CD8-positive, alpha-beta memory T cell (primary cell): Measurements from ENCODE around the gene DLG4. TPM values are rescaled to one million over a fixed set of nuclear protein-coding genes. Genes with fewer than 3 reads are reported as not detected.

Experiments used
- CTCF ChIA-PET: fragments of 350-600 bp; sonication (Branson Sonifier 250); formaldehyde crosslinking; loops from one replicate; lab custom pipeline; 2021; ENCODE audit warnings: antibody characterized with exemption; lab: Charles Lee
- POLR2A ChIA-PET: fragments of 350-600 bp; sonication (Branson Sonifier 250); formaldehyde crosslinking; loops from one replicate; lab custom pipeline; 2021; ENCODE audit warnings: antibody characterized with exemption; lab: Charles Lee
- DNase-seq, 5 donors: peaks; one replicate each; pipeline versions ENCODE4 v3.0.0 to v3.0.0-alpha.2; 2020 to 2022; ENCODE audit warnings: mixed read lengths in 1 of 5
- H3K27ac ChIP-seq: one replicate; pipeline ENCODE4 v1.7.0; 2013; ENCODE audit warnings: low read depth, mild to moderate bottlenecking, low read length, moderate library complexity
- H3K27me3 ChIP-seq: 2 replicates; pipeline ENCODE4 v1.7.0; 2013; ENCODE audit warnings: low read length, mild to moderate bottlenecking; ENCODE audit not compliant: insufficient read depth, poor library complexity, severe bottlenecking
- H3K36me3 ChIP-seq: 2 replicates; pipeline ENCODE4 v1.7.0; 2013; ENCODE audit warnings: mild to moderate bottlenecking, low read length, moderate library complexity; ENCODE audit not compliant: insufficient read depth
- H3K4me1 ChIP-seq: 2 replicates; pipeline ENCODE4 v1.7.0; 2013; ENCODE audit warnings: mild to moderate bottlenecking, low read length, moderate library complexity; ENCODE audit not compliant: insufficient read depth
- H3K4me3 ChIP-seq: 2 replicates; pipeline ENCODE4 v1.7.0; 2013; ENCODE audit warnings: mild to moderate bottlenecking, low read length
- H3K9me3 ChIP-seq: 2 replicates; pipeline ENCODE4 v1.7.0; 2013; ENCODE audit warnings: mild to moderate bottlenecking, low read length
- H3K27ac Mint-ChIP-seq, 8 donors: one replicate each; pipeline ENCODE4 v1.8.0; 2020 to 2021; ENCODE audit warnings: mixed read lengths in 8 of 8, mild to moderate bottlenecking in 6 of 8, inconsistent platforms in 3 of 8, moderate library complexity in 3 of 8
- H3K27me3 Mint-ChIP-seq, 2 donors: one replicate each; pipeline ENCODE4 v1.8.0; 2020 to 2021; ENCODE audit warnings: mixed read lengths in 2 of 2, mild to moderate bottlenecking in 1 of 2, moderate library complexity in 1 of 2
- H3K36me3 Mint-ChIP-seq, 3 donors: one replicate each; pipeline ENCODE4 v1.8.0; 2020 to 2021; ENCODE audit warnings: mixed read lengths in 3 of 3, inconsistent platforms in 1 of 3, mild to moderate bottlenecking in 1 of 3
- H3K4me1 Mint-ChIP-seq, 3 donors: one replicate each; pipeline ENCODE4 v1.8.0; 2020 to 2021; ENCODE audit warnings: mixed read lengths in 3 of 3, inconsistent platforms in 1 of 3, mild to moderate bottlenecking in 1 of 3
- H3K4me3 Mint-ChIP-seq, 7 donors: one replicate each; pipeline ENCODE4 v1.8.0; 2020 to 2021; ENCODE audit warnings: mixed read lengths in 7 of 7, mild to moderate bottlenecking in 6 of 7, moderate library complexity in 4 of 7, inconsistent platforms in 2 of 7
- H3K9me3 Mint-ChIP-seq, 5 donors: one replicate each; pipeline ENCODE4 v1.8.0; 2020 to 2022; ENCODE audit warnings: mixed read lengths in 5 of 5, mild to moderate bottlenecking in 3 of 5, moderate library complexity in 2 of 5, inconsistent platforms in 1 of 5
- polyA plus RNA-seq: library from polyadenylated mRNA; unstranded; fragments of 300-500 nt; fragmentation: Illumina TruSeq; gene quantifications from one replicate; pipeline ENCODE4 v1.2.3, GENCODE V29; 2021
- total RNA-seq, 2 experiments: library from RNA; stranded (reverse); gene quantifications; one replicate each; pipeline ENCODE4 v1.2.3, GENCODE V29; 2021

Gene DLG4
- total and polyA plus RNA-seq, 3 experiments from 2014 or later = 0.45 to 4.4 (median 3.5) TPM

DNA sequence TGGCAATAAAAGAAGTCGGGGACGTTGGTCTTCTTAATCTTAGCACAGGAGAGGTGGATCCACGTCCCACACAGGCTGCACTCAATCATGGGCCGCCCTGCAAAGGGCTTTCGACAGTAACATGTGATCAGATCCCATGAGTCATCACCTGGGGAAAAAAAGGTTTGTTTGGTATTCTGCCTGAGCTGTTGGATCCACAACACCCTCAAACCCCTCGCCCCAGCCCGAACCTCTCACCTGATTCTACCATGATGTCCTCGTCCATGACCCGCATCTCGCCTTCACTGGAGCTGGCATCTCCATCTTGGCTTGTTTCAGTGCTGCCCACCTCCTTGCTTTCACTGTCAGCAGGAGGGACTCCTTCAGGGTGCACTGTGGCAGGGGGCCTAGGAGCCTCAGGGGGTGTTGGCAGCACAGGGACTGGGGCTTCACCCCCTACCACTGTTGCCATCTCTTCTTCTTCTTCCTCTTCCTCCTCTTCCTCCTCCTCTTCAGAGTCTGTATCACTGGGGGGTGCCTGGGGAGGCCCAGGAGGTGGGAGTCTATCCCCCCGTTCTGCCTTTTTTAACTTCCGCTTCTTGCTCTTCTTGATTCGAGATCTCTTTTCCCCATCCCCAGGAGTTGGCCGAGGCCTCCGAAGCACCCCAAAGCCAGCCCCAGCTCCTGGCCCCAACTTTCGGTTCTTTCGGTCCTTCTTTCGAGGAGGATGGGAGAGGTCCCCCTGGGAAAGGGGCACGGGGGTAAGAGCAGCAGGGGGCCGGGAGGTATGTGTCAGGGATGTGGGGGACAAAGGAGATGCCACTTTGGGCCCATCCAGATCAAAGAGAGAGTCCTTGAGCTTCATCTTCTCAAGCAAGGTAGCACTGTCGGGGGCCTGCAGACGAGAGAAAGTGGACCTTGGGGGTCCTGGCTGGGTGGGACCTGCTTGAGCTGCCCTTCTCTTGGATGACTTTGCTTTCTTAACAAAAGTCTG is 16.3 kb upstream of the DLG4 start:
- Mint-ChIP-seq H3K9me3 (no peaks in the 10 kb centered on the region), H3K27me3 (peaks cover 0 to 2% of the 10 kb centered on the region in 2 donors), H3K4me1 (peaks cover 47 to 69% (median 57%) of the 10 kb centered on the region in 3 donors), H3K27ac (peak overlapping the region in 6 of 8 donors; percentile 49 to 99 (median 72)), H3K4me3 (peak overlapping the region; percentile 45 to 97 (median 95)), H3K36me3 (peaks cover 0 to 63% (median 16%) of the 10 kb centered on the region in 3 donors)
- Histone ChIP-seq H3K27me3 (no peaks in the 10 kb centered on the region), H3K36me3 (peaks cover 18% of the 10 kb centered on the region), H3K9me3 (no peaks in the 10 kb centered on the region), H3K4me1 (peaks cover 48% of the 10 kb centered on the region), H3K4me3 (no peak overlapping the region), H3K27ac (no peak overlapping the region)
- ChIA-PET CTCF (interaction anchor here (2.0 to 3.6 kb wide), 2 partner anchors 15 to 21 kb away, joined by 9 to 20 read pairs; partner anchors contain the start of genes ACADVL and DLG4), POLR2A (interaction anchor here (0.6 to 1.2 kb wide), 3 partner anchors 18 to 26 kb away, joined by 3 to 6 read pairs (median 5); no protein-coding TSS in a partner anchor)
- DNase-seq = no peak

DNA sequence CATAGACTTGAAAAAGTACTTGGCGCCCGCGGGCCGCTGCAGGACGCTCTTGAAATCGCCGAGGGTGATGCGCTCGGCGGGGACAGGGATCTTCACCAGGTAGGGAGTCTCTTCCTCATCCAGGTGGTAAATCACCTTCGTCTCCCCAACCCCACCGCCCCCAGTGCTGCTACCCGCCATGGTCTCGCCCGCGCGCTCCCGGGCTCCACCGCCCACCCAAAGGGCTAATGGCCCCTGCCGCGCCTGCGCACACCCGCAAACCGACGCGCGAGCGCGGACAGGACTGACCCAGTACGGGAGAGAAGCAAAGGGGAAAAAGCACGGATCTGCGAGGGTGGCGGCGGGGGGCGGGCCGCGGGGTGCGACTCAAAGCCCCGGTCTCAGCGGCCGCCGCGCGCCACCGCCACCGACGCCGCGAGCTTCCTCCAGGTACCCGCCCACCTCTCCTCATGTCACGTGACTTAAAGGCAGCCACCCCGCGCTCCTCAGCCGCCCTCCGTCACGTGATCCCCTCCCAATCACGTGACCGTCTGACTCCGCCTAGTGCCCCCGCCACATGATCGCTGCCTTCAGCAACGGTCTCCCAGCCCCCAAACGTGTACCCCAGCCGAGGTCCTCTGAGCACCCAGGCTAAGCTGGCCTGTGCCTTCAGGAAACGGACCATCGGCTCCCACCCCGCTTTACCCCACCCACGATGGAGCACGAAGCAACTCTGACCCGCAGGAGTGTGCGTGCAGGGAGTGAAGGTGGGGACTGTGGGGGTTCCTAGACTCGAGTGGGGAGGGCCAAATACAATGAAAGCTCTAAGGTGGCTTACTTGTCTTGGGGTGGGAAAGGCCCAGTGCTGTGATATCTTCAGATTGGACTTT is 14.7 kb upstream of the DLG4 start, which contains the start of gene DVL2:
DVL2 (minus strand) TSS at position 435 of the 869 bp plus-strand sequence; CDS start at position 180, 255 bp downstream.
- H3K4me3 Mint-ChIP-seq = peak within 1 kb of the TSS; percentile 92 to 97 (median 95)
- H3K4me1 ChIP-seq = peaks cover 35% of the 10 kb centered on the region
- H3K27ac ChIP-seq = peak within 1 kb of the TSS; percentile 76
- peaks cover 15% of the 10 kb centered on the region for H3K36me3 ChIP-seq
- H3K27me3 ChIP-seq = no peaks in the 10 kb centered on the region
- peak within 1 kb of the TSS; percentile 85 for H3K4me3 ChIP-seq
- H3K4me1 Mint-ChIP-seq = peaks cover 38 to 58% (median 46%) of the 10 kb centered on the region in 3 donors
- no peaks in the 10 kb centered on the region for H3K27me3 Mint-ChIP-seq
- H3K9me3 Mint-ChIP-seq = no peaks in the 10 kb centered on the region
- H3K9me3 ChIP-seq = no peaks in the 10 kb centered on the region
- POLR2A ChIA-PET = interaction anchor here (0.6 to 2.2 kb wide), 11 partner anchors 8 to 452 kb away, joined by 3 to 19 read pairs (median 6); partner anchors contain the start of genes ACADVL, CTDNEP1, DLG4 and GABARAP
- CTCF ChIA-PET = interaction anchor here (0.9 to 3.6 kb wide), 4 partner anchors 14 to 188 kb away, joined by 3 to 20 read pairs (median 6); partner anchors contain the start of genes ACADVL and DLG4
- H3K27ac Mint-ChIP-seq = peak within 1 kb of the TSS; percentile 90 to 99 (median 94)
- DNase-seq = peak; percentile 93 to 97 (median 93)
- H3K36me3 Mint-ChIP-seq = peaks cover 0 to 60% (median 13%) of the 10 kb centered on the region in 3 donors

GRCh38 chr17:7233701-7234082 is 14.1 kb upstream of the DLG4 start:
- H3K4me1 ChIP-seq = peaks cover 35% of the 10 kb centered on the region
- POLR2A ChIA-PET = interaction anchor here (0.6 to 2.2 kb wide), 10 partner anchors 9 to 198 kb away, joined by 3 to 19 read pairs (median 6); partner anchors contain the start of genes ACADVL, CTDNEP1, DLG4 and GABARAP
- CTCF ChIA-PET = interaction anchor here (0.9 to 3.6 kb wide), 4 partner anchors 13 to 188 kb away, joined by 3 to 20 read pairs (median 6); partner anchors contain the start of genes ACADVL and DLG4

DNA sequence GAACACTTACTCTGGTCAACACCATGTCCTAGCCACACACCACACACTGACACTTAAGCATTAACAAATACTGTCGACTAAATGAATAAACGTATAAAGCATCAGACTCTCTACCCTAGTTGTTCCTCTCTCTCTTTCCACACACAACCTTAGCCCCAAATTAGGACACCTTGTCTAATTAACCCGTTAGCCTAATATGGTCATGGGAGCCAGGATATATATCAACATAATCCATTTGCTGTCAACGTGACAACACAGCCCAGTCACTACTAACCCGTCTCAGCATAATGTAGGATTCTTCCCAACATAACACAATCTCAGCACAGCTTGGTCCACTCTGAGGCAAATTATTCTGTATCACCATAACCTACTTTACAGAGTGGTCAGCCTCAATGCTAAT is 12.5 kb upstream of the DLG4 start:
- Histone ChIP-seq H3K4me3 (no peak overlapping the region), H3K36me3 (peaks cover 35% of the 10 kb centered on the region), H3K27me3 (no peaks in the 10 kb centered on the region), H3K4me1 (peaks cover 29% of the 10 kb centered on the region), H3K27ac (no peak overlapping the region), H3K9me3 (no peaks in the 10 kb centered on the region)
- Mint-ChIP-seq H3K4me3 (peak overlapping the region; percentile 0 to 64 (median 18)), H3K4me1 (peaks cover 35 to 57% (median 41%) of the 10 kb centered on the region in 3 donors), H3K9me3 (no peaks in the 10 kb centered on the region), H3K27me3 (no peaks in the 10 kb centered on the region), H3K36me3 (peaks cover 0 to 72% (median 13%) of the 10 kb centered on the region in 3 donors), H3K27ac (peak overlapping the region in 4 of 8 donors; percentile 9 to 94 (median 32))
- DNase-seq = no peak
- POLR2A ChIA-PET = interaction anchor here (0.6 to 0.7 kb wide), 2 partner anchors 590 to 605 kb away, joined by 3 to 7 read pairs; no protein-coding TSS in a partner anchor
- CTCF ChIA-PET = interaction anchor here (1.2 to 1.5 kb wide), 2 partner anchors 14 to 329 kb away, joined by 3 to 4 read pairs; partner anchors contain the start of gene SENP3

More at GRCh38 chr17:7233701-7234082, 14.1 kb upstream of the DLG4 start:
- H3K4me3 Mint-ChIP-seq = peak overlapping the region; percentile 92 to 97 (median 95)
- H3K4me1 Mint-ChIP-seq = peaks cover 38 to 58% (median 46%) of the 10 kb centered on the region in 3 donors
- H3K36me3 ChIP-seq = peaks cover 22% of the 10 kb centered on the region
- H3K27me3 Mint-ChIP-seq = no peaks in the 10 kb centered on the region
- peaks cover 0 to 63% (median 13%) of the 10 kb centered on the region in 3 donors for H3K36me3 Mint-ChIP-seq
- H3K27ac ChIP-seq = peak overlapping the region; percentile 76
- DNase-seq = no peak
- H3K27ac Mint-ChIP-seq = peak overlapping the region; percentile 90 to 99 (median 94)
- peak overlapping the region; percentile 85 for H3K4me3 ChIP-seq
- H3K27me3 ChIP-seq = no peaks in the 10 kb centered on the region
- no peaks in the 10 kb centered on the region for H3K9me3 Mint-ChIP-seq
- no peaks in the 10 kb centered on the region for H3K9me3 ChIP-seq

DNA sequence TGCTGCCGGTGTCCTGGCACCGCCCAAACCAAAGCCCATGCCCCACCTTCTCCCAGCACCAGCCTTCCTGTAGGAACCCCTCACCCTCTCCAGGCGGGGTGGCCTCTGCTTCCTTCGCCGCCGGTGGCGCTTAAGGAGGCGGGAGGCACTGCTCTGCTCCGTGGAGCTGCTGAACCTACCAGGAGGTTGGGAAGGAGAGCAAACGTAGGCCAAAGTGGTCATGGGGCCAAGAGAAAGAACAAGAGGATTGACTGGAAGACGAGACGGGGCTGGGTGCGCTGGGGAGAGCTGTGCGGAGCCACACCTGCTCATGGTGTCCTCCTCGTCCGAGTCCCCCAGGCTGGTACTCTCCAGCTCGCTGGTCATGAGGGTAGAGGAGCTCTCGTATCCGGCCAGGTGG is 9.9 kb upstream of the DLG4 start:
- Mint-ChIP-seq H3K9me3 (no peaks in the 10 kb centered on the region), H3K4me3 (no peak overlapping the region), H3K27me3 (no peaks in the 10 kb centered on the region), H3K36me3 (peaks cover 0 to 72% (median 3%) of the 10 kb centered on the region in 3 donors), H3K4me1 (peaks cover 24 to 32% (median 27%) of the 10 kb centered on the region in 3 donors), H3K27ac (no peak overlapping the region)
- Histone ChIP-seq H3K4me1 (peaks cover 23% of the 10 kb centered on the region), H3K4me3 (no peak overlapping the region), H3K27ac (no peak overlapping the region), H3K27me3 (no peaks in the 10 kb centered on the region), H3K36me3 (peaks cover 31% of the 10 kb centered on the region), H3K9me3 (no peaks in the 10 kb centered on the region)
- ChIA-PET POLR2A (no interaction called here), CTCF (no interaction called here)
- DNase-seq = no peak

GRCh38 chr17:7228920-7229319 is 9.3 kb upstream of the DLG4 start:
- peaks cover 35% of the 10 kb centered on the region for H3K36me3 ChIP-seq
- Mint-ChIP-seq H3K36me3 (peaks cover 0 to 73% (median 3%) of the 10 kb centered on the region in 3 donors), H3K27ac (no peak overlapping the region), H3K4me3 (no peak overlapping the region), H3K4me1 (peaks cover 22 to 29% (median 24%) of the 10 kb centered on the region in 3 donors), H3K27me3 (no peaks in the 10 kb centered on the region), H3K9me3 (no peaks in the 10 kb centered on the region)
- ChIA-PET CTCF (no interaction called here), POLR2A (no interaction called here)
- H3K4me3 ChIP-seq = no peak overlapping the region
- no peak overlapping the region for H3K27ac ChIP-seq
- H3K9me3 ChIP-seq = no peaks in the 10 kb centered on the region
- no peaks in the 10 kb centered on the region for H3K27me3 ChIP-seq
- DNase-seq = no peak
- H3K4me1 ChIP-seq = peaks cover 22% of the 10 kb centered on the region
